IMR-90 (cell line): Measurements from ENCODE around the gene CRYBG3.

Source experiments
- BHLHE40 ChIP-seq: fragments of 150-350 bp; IDR thresholded peaks from 2 replicates; pipeline ENCODE4 v1.6.1; 2016; ENCODE audit warnings: mild to moderate bottlenecking, low read depth, low read length
- CEBPB ChIP-seq: IDR thresholded peaks from 2 replicates; pipeline ENCODE4 v1.6.1; 2012; ENCODE audit warnings: low read depth, low read length, improper control_type of control experiment
- CHD1 ChIP-seq: IDR thresholded peaks from 2 replicates; pipeline ENCODE4 v1.6.1; 2012; ENCODE audit warnings: low read depth, low read length, improper control_type of control experiment
- MAFK ChIP-seq: IDR thresholded peaks from 2 replicates; pipeline ENCODE4 v1.6.1; 2012; ENCODE audit warnings: low read depth, low read length, improper control_type of control experiment
- MAZ ChIP-seq: IDR thresholded peaks from 2 replicates; pipeline ENCODE4 v1.6.1; 2012; ENCODE audit warnings: low read depth, mild to moderate bottlenecking, low read length, improper control_type of control experiment, moderate library complexity, borderline replicate concordance
- MXI1 ChIP-seq: IDR thresholded peaks from 2 replicates; pipeline ENCODE4 v1.6.1; 2012; ENCODE audit warnings: low read depth, mild to moderate bottlenecking, low read length, moderate library complexity, borderline replicate concordance
- POLR2A ChIP-seq: IDR thresholded peaks from 2 replicates; pipeline ENCODE4 v1.6.1; 2012; ENCODE audit warnings: mild to moderate bottlenecking, low read depth, low read length
- RAD21 ChIP-seq: IDR thresholded peaks from 2 replicates; pipeline ENCODE4 v1.6.1; 2012; ENCODE audit warnings: low read length, improper control_type of control experiment
- RCOR1 ChIP-seq: IDR thresholded peaks from 2 replicates; pipeline ENCODE4 v1.6.1; 2012; ENCODE audit warnings: mild to moderate bottlenecking, low read length, improper control_type of control experiment; ENCODE audit not compliant: insufficient replicate concordance
- RFX5 ChIP-seq: IDR thresholded peaks from 2 replicates; pipeline ENCODE4 v1.8.0; 2012; ENCODE audit warnings: low read depth, mild to moderate bottlenecking, low read length, moderate library complexity
- SMC3 ChIP-seq: fragments of 150-350 bp; IDR thresholded peaks from 2 replicates; pipeline ENCODE4 v1.6.1; 2016; ENCODE audit warnings: low read depth, mild to moderate bottlenecking, antibody characterized with exemption, low read length, moderate library complexity
- TF ChIP-seq, protein P1 (sequence below): conservative IDR thresholded peaks from 2 replicates; pipeline ENCODE4 v1.5.1; 2012; ENCODE audit warnings: mild to moderate bottlenecking, low read depth, low read length, improper control_type of control experiment
- TF ChIP-seq, protein P2 (sequence below): fragments of 150-350 bp; IDR thresholded peaks from 2 replicates; pipeline ENCODE4 v1.6.1; 2016; ENCODE audit warnings: low read depth, mild to moderate bottlenecking, low read length, moderate library complexity, borderline replicate concordance
- TF ChIP-seq, protein P3 (sequence below): fragments of 150-350 bp; IDR thresholded peaks from 2 replicates; pipeline ENCODE4 v1.6.1; 2017; ENCODE audit warnings: mild to moderate bottlenecking, antibody characterized with exemption, low read length, low read depth

DNA sequence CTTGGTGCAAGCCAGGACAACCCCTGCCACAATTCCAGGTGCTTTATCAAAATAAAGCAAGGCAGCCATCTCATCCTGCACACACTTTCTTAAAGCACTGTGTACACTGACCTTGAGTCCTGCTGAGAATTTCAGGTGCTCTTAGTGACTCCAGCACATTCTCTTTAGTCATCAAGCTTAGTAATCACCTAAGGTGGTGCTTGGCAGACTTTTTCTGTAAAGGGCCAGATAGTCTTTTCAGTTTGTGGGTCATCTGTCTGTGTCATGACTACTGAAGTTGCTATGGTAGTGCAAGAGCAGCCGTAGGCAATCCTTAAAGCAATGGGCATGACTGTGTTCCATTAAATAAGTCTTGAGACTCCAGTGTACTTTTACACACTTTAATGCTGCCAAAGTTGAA is 114.0 kb downstream of the CRYBG3 start:
- TF ChIP-seq, protein P1, sequence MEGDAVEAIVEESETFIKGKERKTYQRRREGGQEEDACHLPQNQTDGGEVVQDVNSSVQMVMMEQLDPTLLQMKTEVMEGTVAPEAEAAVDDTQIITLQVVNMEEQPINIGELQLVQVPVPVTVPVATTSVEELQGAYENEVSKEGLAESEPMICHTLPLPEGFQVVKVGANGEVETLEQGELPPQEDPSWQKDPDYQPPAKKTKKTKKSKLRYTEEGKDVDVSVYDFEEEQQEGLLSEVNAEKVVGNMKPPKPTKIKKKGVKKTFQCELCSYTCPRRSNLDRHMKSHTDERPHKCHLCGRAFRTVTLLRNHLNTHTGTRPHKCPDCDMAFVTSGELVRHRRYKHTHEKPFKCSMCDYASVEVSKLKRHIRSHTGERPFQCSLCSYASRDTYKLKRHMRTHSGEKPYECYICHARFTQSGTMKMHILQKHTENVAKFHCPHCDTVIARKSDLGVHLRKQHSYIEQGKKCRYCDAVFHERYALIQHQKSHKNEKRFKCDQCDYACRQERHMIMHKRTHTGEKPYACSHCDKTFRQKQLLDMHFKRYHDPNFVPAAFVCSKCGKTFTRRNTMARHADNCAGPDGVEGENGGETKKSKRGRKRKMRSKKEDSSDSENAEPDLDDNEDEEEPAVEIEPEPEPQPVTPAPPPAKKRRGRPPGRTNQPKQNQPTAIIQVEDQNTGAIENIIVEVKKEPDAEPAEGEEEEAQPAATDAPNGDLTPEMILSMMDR = no peak
- TF ChIP-seq CHD1 = no peak
- TF ChIP-seq BHLHE40 = no peak
- TF ChIP-seq MXI1 = no peak
- TF ChIP-seq, protein P2, sequence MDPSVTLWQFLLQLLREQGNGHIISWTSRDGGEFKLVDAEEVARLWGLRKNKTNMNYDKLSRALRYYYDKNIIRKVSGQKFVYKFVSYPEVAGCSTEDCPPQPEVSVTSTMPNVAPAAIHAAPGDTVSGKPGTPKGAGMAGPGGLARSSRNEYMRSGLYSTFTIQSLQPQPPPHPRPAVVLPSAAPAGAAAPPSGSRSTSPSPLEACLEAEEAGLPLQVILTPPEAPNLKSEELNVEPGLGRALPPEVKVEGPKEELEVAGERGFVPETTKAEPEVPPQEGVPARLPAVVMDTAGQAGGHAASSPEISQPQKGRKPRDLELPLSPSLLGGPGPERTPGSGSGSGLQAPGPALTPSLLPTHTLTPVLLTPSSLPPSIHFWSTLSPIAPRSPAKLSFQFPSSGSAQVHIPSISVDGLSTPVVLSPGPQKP = no peak
- TF ChIP-seq RCOR1 = no peak
- TF ChIP-seq SMC3 = no peak
- TF ChIP-seq, protein P3, sequence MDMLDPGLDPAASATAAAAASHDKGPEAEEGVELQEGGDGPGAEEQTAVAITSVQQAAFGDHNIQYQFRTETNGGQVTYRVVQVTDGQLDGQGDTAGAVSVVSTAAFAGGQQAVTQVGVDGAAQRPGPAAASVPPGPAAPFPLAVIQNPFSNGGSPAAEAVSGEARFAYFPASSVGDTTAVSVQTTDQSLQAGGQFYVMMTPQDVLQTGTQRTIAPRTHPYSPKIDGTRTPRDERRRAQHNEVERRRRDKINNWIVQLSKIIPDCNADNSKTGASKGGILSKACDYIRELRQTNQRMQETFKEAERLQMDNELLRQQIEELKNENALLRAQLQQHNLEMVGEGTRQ = no peak
- no peak for TF ChIP-seq POLR2A
- TF ChIP-seq MAZ = no peak
- no peak for TF ChIP-seq RAD21
- TF ChIP-seq MAFK = no peak
- TF ChIP-seq CEBPB = no peak
- no peak for TF ChIP-seq RFX5
